SK-N-SH (cell line): ENCODE data around the gene NOTCH4. TPM values are rescaled to one million over a fixed set of nuclear protein-coding genes. Genes with fewer than 3 reads are reported as not detected.

ENCODE experiments used
- CTCF ChIA-PET: fragments of 300-600, 350-600 bp; formaldehyde crosslinking; extraction: SDS; loops from one replicate; lab custom pipeline; 2021; lab: Yijun Ruan, JAX
- POLR2A ChIA-PET: fragments of 350-600 bp; sonication (Branson Sonifier 250); formaldehyde crosslinking; extraction: SDS; loops from one replicate; lab custom pipeline; 2020; ENCODE audit warnings: antibody characterized with exemption, inconsistent platforms; lab: Yijun Ruan, JAX
- DNase-seq: peaks from one replicate; pipeline ENCODE4 v3.0.0; 2012
- H2AFZ ChIP-seq: fragments of 200-600 bp; sonication (generic); 2 replicates; pipeline ENCODE4 v1.8.1; 2016; ENCODE audit warnings: antibody characterized with exemption, mild to moderate bottlenecking, low read depth
- H3F3A ChIP-seq: fragments of 200-600 bp; sonication (generic); replicated peaks from 2 replicates; pipeline ENCODE3; 2016; ENCODE audit warnings: antibody characterized with exemption, mild to moderate bottlenecking; ENCODE audit not compliant: insufficient read depth
- H3K27ac ChIP-seq, 2 experiments: fragments of 200-500 bp in 1 of 2; fragments of 200-600 bp in 1 of 2; sonication (Bioruptor generic) in 1 of 2; sonication (generic), shearing (Covaris generic) in 1 of 2; 2 replicates each; pipeline versions ENCODE4 v1.5.1 to v1.6.1; 2014 to 2016; ENCODE audit warnings: low read depth in 2 of 2, inconsistent platforms in 1 of 2, low read length in 1 of 2, mild to moderate bottlenecking in 1 of 2, mixed read lengths in 1 of 2
- H3K27me3 ChIP-seq: fragments of 200-600 bp; sonication (generic), shearing (Covaris generic); 2 replicates; pipeline ENCODE4 v1.6.1; 2016; ENCODE audit warnings: mixed run types; ENCODE audit not compliant: insufficient read depth
- H3K36me3 ChIP-seq, 2 experiments: fragments of 200-500 bp in 1 of 2; fragments of 200-600 bp in 1 of 2; sonication (Bioruptor generic) in 1 of 2; sonication (generic) in 1 of 2; replicated peaks in 1 of 2; 2 replicates each; pipeline versions ENCODE3 to v1.5.1; 2014 to 2016; ENCODE audit warnings: low read length in 1 of 2, mild to moderate bottlenecking in 1 of 2; ENCODE audit not compliant: insufficient read depth in 2 of 2, control insufficient read depth in 1 of 2
- H3K4me1 ChIP-seq, 2 experiments: fragments of 200-500 bp in 1 of 2; fragments of 200-600 bp in 1 of 2; sonication (Bioruptor generic) in 1 of 2; sonication (generic), shearing (Covaris generic) in 1 of 2; 2 replicates each; pipeline versions ENCODE4 v1.5.1 to v1.6.1; 2014 to 2016; ENCODE audit warnings: low read depth in 1 of 2, low read length in 1 of 2, mixed run types in 1 of 2; ENCODE audit not compliant: insufficient read depth in 2 of 2, control insufficient read depth in 1 of 2
- H3K4me2 ChIP-seq: fragments of 200-600 bp; sonication (generic), shearing (Covaris generic); 2 replicates; pipeline ENCODE4 v1.6.1; 2017; ENCODE audit warnings: mixed run types
- H3K4me3 ChIP-seq, 2 experiments: fragments of 200-500 bp in 1 of 2; fragments of 200-600 bp in 1 of 2; sonication (Bioruptor generic) in 1 of 2; sonication (generic), shearing (Covaris generic) in 1 of 2; 2 replicates each; pipeline versions ENCODE4 v1.5.1 to v1.8.1; 2014 to 2016; ENCODE audit warnings: low read depth in 2 of 2, inconsistent platforms in 1 of 2, low read length in 1 of 2, mild to moderate bottlenecking in 1 of 2, mixed read lengths in 1 of 2, moderate library complexity in 1 of 2
- H3K79me2 ChIP-seq: fragments of 200-600 bp; sonication (generic); 2 replicates; pipeline ENCODE4 v1.8.1; 2017; ENCODE audit warnings: mild to moderate bottlenecking; ENCODE audit not compliant: insufficient read depth
- H3K9ac ChIP-seq: fragments of 200-600 bp; sonication (generic); 2 replicates; pipeline ENCODE4 v1.6.1; 2017; ENCODE audit warnings: mixed run types
- H3K9me2 ChIP-seq: fragments of 200-600 bp; sonication (generic); 2 replicates; pipeline ENCODE4 v1.6.1; 2017; ENCODE audit warnings: mixed run types
- H3K9me3 ChIP-seq: fragments of 200-600 bp; sonication (generic); 2 replicates; pipeline ENCODE4 v1.6.1; 2017; ENCODE audit warnings: mixed run types, mild to moderate bottlenecking, moderate library complexity
- H4K20me1 ChIP-seq: fragments of 200-600 bp; sonication (generic); 2 replicates; pipeline ENCODE4 v1.6.1; 2017; ENCODE audit warnings: mild to moderate bottlenecking, mixed run types; ENCODE audit not compliant: insufficient read depth
- CHD2 ChIP-seq: fragments of 150-350 bp; IDR thresholded peaks from 2 replicates; pipeline ENCODE4 v1.6.1; 2018; ENCODE audit warnings: low read length; ENCODE audit not compliant: partially characterized antibody
- EP300 ChIP-seq, 2 experiments: IDR thresholded peaks; 2 replicates each; pipeline versions ENCODE4 v1.4.0 to v1.6.1; 2012; ENCODE audit warnings: borderline replicate concordance in 1 of 2, low read depth in 1 of 2, low read length in 1 of 2
- FOSL2 ChIP-seq: IDR thresholded peaks from 2 replicates; pipeline ENCODE4 v1.4.0; 2012; ENCODE audit warnings: low read depth, mild to moderate bottlenecking, moderate library complexity, borderline replicate concordance
- GABPA ChIP-seq: IDR thresholded peaks from 2 replicates; pipeline ENCODE4 v1.4.0; 2012; ENCODE audit warnings: low read depth, mild to moderate bottlenecking
- GATA2 ChIP-seq: sonication (generic); formaldehyde crosslinking; IDR thresholded peaks from 2 replicates; pipeline ENCODE4 v1.5.0; 2020; ENCODE audit warnings: mild to moderate bottlenecking, missing genetic modification reagents
- NRF1 ChIP-seq: IDR thresholded peaks from 2 replicates; pipeline ENCODE4 v1.6.1; 2012; ENCODE audit warnings: low read depth, mild to moderate bottlenecking, low read length
- POLR2AphosphoS5 ChIP-seq: IDR thresholded peaks from 2 replicates; pipeline ENCODE4 v1.6.1; 2012; ENCODE audit warnings: low read depth, low read length
- RAD21 ChIP-seq: IDR thresholded peaks from 2 replicates; pipeline ENCODE4 v1.6.1; 2012; ENCODE audit warnings: mild to moderate bottlenecking, low read length
- RCOR1 ChIP-seq: fragments of 150-350 bp; IDR thresholded peaks from 2 replicates; pipeline ENCODE4 v1.6.1; 2017; ENCODE audit warnings: antibody characterized with exemption, low read length
- REST ChIP-seq: IDR thresholded peaks from 2 replicates; pipeline ENCODE4 v1.6.1; 2012; ENCODE audit warnings: mild to moderate bottlenecking, low read depth, low read length, moderate library complexity
- RFX5 ChIP-seq: IDR thresholded peaks from 2 replicates; pipeline ENCODE4 v1.6.1; 2012; ENCODE audit warnings: mild to moderate bottlenecking, improper control_type of control experiment, low read length
- RXRA ChIP-seq: IDR thresholded peaks from 2 replicates; pipeline ENCODE4 v1.4.0; 2012; ENCODE audit warnings: low read depth, mild to moderate bottlenecking, borderline replicate concordance
- SIN3A ChIP-seq: IDR thresholded peaks from 2 replicates; pipeline ENCODE4 v1.6.1; 2012; ENCODE audit warnings: low read depth, mild to moderate bottlenecking, low read length, moderate library complexity, borderline replicate concordance
- SMC3 ChIP-seq: IDR thresholded peaks from 2 replicates; pipeline ENCODE4 v1.6.1; 2012; ENCODE audit warnings: low read depth, low read length, improper control_type of control experiment
- TAF1 ChIP-seq: IDR thresholded peaks from 2 replicates; pipeline ENCODE4 v1.6.1; 2012; ENCODE audit warnings: low read depth, mild to moderate bottlenecking, low read length, moderate library complexity, borderline replicate concordance
- USF2 ChIP-seq: fragments of 150-350 bp; IDR thresholded peaks from 2 replicates; pipeline ENCODE4 v1.6.1; 2017; ENCODE audit warnings: antibody characterized with exemption, low read length, low read depth, borderline replicate concordance
- WGBS: methylation state at CpG from one replicate; pipeline ENCODE4 v1.1.6; 2017; ENCODE audit warnings: low lambda C conversion rate; 5-methylcytosine and 5-hydroxymethylcytosine counted together
- polyA plus RNA-seq, 3 experiments: library from polyadenylated mRNA; depleted of rRNA; stranded (reverse); fragments of >200 nt; gene quantifications; 2 replicates each; pipeline ENCODE4 v1.2.3, GENCODE V29; 2012

Gene NOTCH4
- polyA plus RNA-seq, 1 of the 3 experiments (the other 2 are of a cell fraction), result 2.5 TPM

- Histone ChIP-seq H2AFZ (peak within 1 kb of the TSS; percentile 41), H3K27me3 (no peaks in the 10 kb centered on the region), H3K4me3 (peak within 1 kb of the TSS; percentile 60 to 81), H3K9ac (peak within 1 kb of the TSS; percentile 78), H3F3A (peaks cover 25% of the 10 kb centered on the region), H3K4me1 (peaks cover 0 to 25% of the 10 kb centered on the region in 2 experiments; a peak in 1 of 4 replicates), H3K79me2 (peaks cover 21% of the 10 kb centered on the region), H3K36me3 (peaks cover 8 to 17% of the 10 kb centered on the region in 2 experiments), H3K9me3 (no peaks in the 10 kb centered on the region), H3K27ac (peak within 1 kb of the TSS; percentile 81 to 87), H3K9me2 (no peaks in the 10 kb centered on the region), H3K4me2 (peak within 1 kb of the TSS; percentile 92), H4K20me1 (no peaks in the 10 kb centered on the region)
- peak; percentile 85 for DNase-seq
- ChIA-PET CTCF (interaction anchor here (1.0 to 2.2 kb wide), 4 partner anchors 21 to 644 kb away, joined by 3 to 7 read pairs (median 4); partner anchors contain the start of genes ATP6V1G2 and EHMT2), POLR2A (interaction anchor here (3.1 kb wide), 1 partner anchor 12 kb away, joined by 22 read pairs; the partner anchor contains the start of gene RNF5)
- WGBS, result 2% methylated on average over 21 of the region's 23 CpGs
- TF ChIP-seq CHD2 (peak; percentile 89), SIN3A (0 out of 2 replicates have a peak, but pooled peaks have one; percentile 18), NRF1 (no peak), USF2 (no peak), EP300 (IDR thresholded peaks at IDR 0.05; ENCODE audit: borderline replicate concordance in 1 of 2, low read depth in 1 of 2, low read length in 1 of 2) (peak in 1 of 2 experiments; percentile 21; a peak in 1 of 4 replicates), GABPA (peak; percentile 43; the same call in 1 of the 2 replicates), REST (0 out of 2 replicates have a peak, but pooled peaks have one; percentile 16), POLR2AphosphoS5 (peak; percentile 80), RCOR1 (no peak)
Measured at GRCh38 chr6:32190054-32190851, 33.6 kb downstream of the NOTCH4 start, which contains the start of gene PBX2. TSS of gene PBX2 (minus strand) at chr6:32190202. CDS start at chr6:32189915, 287 bp downstream.

GRCh38 chr6:32189742-32190053, 34.2 kb downstream of the NOTCH4 start:
- 0% methylated on average over 5 of the region's 23 CpGs for WGBS
- peak overlapping the region; percentile 77 to 81 for H3K27ac ChIP-seq
- H4K20me1 ChIP-seq, result no peaks in the 10 kb centered on the region
- H3K79me2 ChIP-seq, result peaks cover 21% of the 10 kb centered on the region
- peak overlapping the region; percentile 60 to 81 for H3K4me3 ChIP-seq
- peak; percentile 58 for DNase-seq
- peak overlapping the region; percentile 78 for H3K9ac ChIP-seq
- H3K4me2 ChIP-seq, result peak overlapping the region; percentile 92
- ChIA-PET CTCF (interaction anchor here (0.6 to 2.2 kb wide), 5 partner anchors 8 to 643 kb away, joined by 3 to 7 read pairs (median 3); partner anchors contain the start of genes ATP6V1G2 and EHMT2), POLR2A (interaction anchor here (3.1 kb wide), 1 partner anchor 12 kb away, joined by 22 read pairs; the partner anchor contains the start of gene RNF5)
- peaks cover 0 to 21% of the 10 kb centered on the region in 2 experiments; a peak in 1 of 4 replicates for H3K4me1 ChIP-seq
- H2AFZ ChIP-seq, result no peak overlapping the region
- no peaks in the 10 kb centered on the region for H3K27me3 ChIP-seq
- no peaks in the 10 kb centered on the region for H3K9me2 ChIP-seq
- peaks cover 25% of the 10 kb centered on the region for H3F3A ChIP-seq
- H3K9me3 ChIP-seq, result no peaks in the 10 kb centered on the region
- H3K36me3 ChIP-seq, result peaks cover 8 to 17% of the 10 kb centered on the region in 2 experiments
- TF ChIP-seq REST, result no peak
- no peak for TF ChIP-seq RXRA
- TF ChIP-seq RFX5, result no peak
- TF ChIP-seq TAF1, result no peak
- no peak for TF ChIP-seq GATA2 (CRISPR knock-in tag)
- TF ChIP-seq FOSL2, result no peak
- no peak for TF ChIP-seq SMC3
- no peak for TF ChIP-seq RAD21
